HepG2 (cell line): ENCODE measurements around the gene BEST2. TPM values are rescaled to one million over a fixed set of nuclear protein-coding genes. Genes with fewer than 3 reads are reported as not detected.

Experiments used
- ATAD3A ChIP-seq: sonication (generic); formaldehyde crosslinking; IDR thresholded peaks from 2 replicates; pipeline ENCODE4 v1.4.0; 2020; ENCODE audit warnings: missing genetic modification reagents
- HHEX ChIP-seq: IDR thresholded peaks from 2 replicates; pipeline ENCODE4 v1.6.1; 2016; ENCODE audit warnings: control low read depth
- HMG20B ChIP-seq: conservative IDR thresholded peaks from 2 replicates; pipeline ENCODE4 v1.6.1; 2016; ENCODE audit warnings: missing genetic modification reagents, missing compliant biosample characterization
- NR3C1 ChIP-seq: sonication (generic); formaldehyde crosslinking; IDR thresholded peaks from 2 replicates; pipeline ENCODE4 v1.4.0; 2020; ENCODE audit warnings: missing genetic modification reagents
- PHF5A ChIP-seq: IDR thresholded peaks from one replicate; pipeline ENCODE4 v1.6.1; 2018; ENCODE audit warnings: low read depth, missing genetic modification reagents; ENCODE audit not compliant: unreplicated experiment
- RBM22 ChIP-seq: fragments of 200-400 bp; formaldehyde crosslinking; optimal IDR thresholded peaks from 2 replicates; pipeline ENCODE3; 2017; ENCODE audit warnings: mild to moderate bottlenecking, low read length, moderate library complexity
- ZBTB33 ChIP-seq: sonication (generic); formaldehyde crosslinking; IDR thresholded peaks from 2 replicates; pipeline ENCODE4 v1.4.0; 2020; ENCODE audit warnings: missing genetic modification reagents
- ZFY ChIP-seq: sonication (generic); formaldehyde crosslinking; IDR thresholded peaks from 2 replicates; pipeline ENCODE4 v1.4.0; 2020; ENCODE audit warnings: missing genetic modification reagents
- ZNF121 ChIP-seq: sonication (generic); formaldehyde crosslinking; IDR thresholded peaks from 2 replicates; pipeline ENCODE4 v1.5.0; 2020; ENCODE audit warnings: mild to moderate bottlenecking, missing genetic modification reagents
- ZNF143 ChIP-seq: sonication (generic); formaldehyde crosslinking; IDR thresholded peaks from 2 replicates; pipeline ENCODE4 v1.4.0; 2020; ENCODE audit warnings: missing genetic modification reagents
- ZNF235 ChIP-seq: sonication (generic); formaldehyde crosslinking; IDR thresholded peaks from 2 replicates; pipeline ENCODE4 v1.8.1; 2023; ENCODE audit warnings: mild to moderate bottlenecking, missing genetic modification reagents, borderline replicate concordance
- ZNF362 ChIP-seq: sonication (generic); formaldehyde crosslinking; IDR thresholded peaks from 2 replicates; pipeline ENCODE4 v1.4.0; 2020; ENCODE audit warnings: missing genetic modification reagents, mild to moderate bottlenecking, borderline replicate concordance
- ZNF652 ChIP-seq: IDR thresholded peaks from 2 replicates; pipeline ENCODE4 v1.6.1; 2016; ENCODE audit warnings: low read depth, borderline replicate concordance
- polyA plus RNA-seq, 8 experiments: library from polyadenylated mRNA; depleted of rRNA in 3 of 8; stranded (reverse) in 7 of 8; unstranded in 1 of 8; fragments of >200 nt; fragmentation: Illumina TruSeq in 4 of 8; extraction: Trizol in 4 of 8; gene quantifications; 2 replicates each; pipeline versions ENCODE4 v1.2.1 to v1.2.3, GENCODE V29; 2011 to 2016; ENCODE audit warnings: low read depth in 4 of 8, missing spikeins in 1 of 8, mixed read lengths in 1 of 8; ENCODE audit not compliant: insufficient read depth in 1 of 8
- total RNA-seq, 5 experiments: library from RNA; depleted of rRNA; stranded (reverse); fragments of >200 nt; fragmentation: Illumina TruSeq; extraction: Trizol; gene quantifications; 2 replicates each; pipeline ENCODE4 v1.2.3, GENCODE V29; 2016; ENCODE audit warnings: low read depth in 1 of 5
- TF ChIP-seq, protein P1 (sequence below): sonication (generic); formaldehyde crosslinking; IDR thresholded peaks from 2 replicates; pipeline ENCODE4 v1.4.0; 2020; ENCODE audit warnings: mild to moderate bottlenecking, missing genetic modification reagents
- TF ChIP-seq, protein P2 (sequence below), 2 experiments: sonication (generic) in 1 of 2; formaldehyde crosslinking in 1 of 2; IDR thresholded peaks; 2 replicates each; pipeline versions ENCODE4 v1.4.0 to v1.6.1; 2016 to 2020; ENCODE audit warnings: borderline replicate concordance in 1 of 2, low read depth in 1 of 2, mild to moderate bottlenecking in 1 of 2, missing genetic modification reagents in 1 of 2
- TF ChIP-seq, protein P3 (sequence below): sonication (generic); formaldehyde crosslinking; IDR thresholded peaks from 2 replicates; pipeline ENCODE4 v1.4.0; 2020; ENCODE audit warnings: low read depth, mild to moderate bottlenecking, missing genetic modification reagents
- TF ChIP-seq, protein P4 (sequence below): sonication (generic); formaldehyde crosslinking; conservative IDR thresholded peaks from 2 replicates; pipeline ENCODE4 v1.4.0; 2020; ENCODE audit warnings: missing genetic modification reagents

BEST2 gene
- total and polyA plus RNA-seq, 2 of the 13 experiments (the other 11 are each of a cell fraction or from before 2014, with no cell fraction given) = not detected

- TF ChIP-seq NR3C1 (CRISPR knock-in tag) (no peak), ZNF143 (CRISPR knock-in tag) (no peak), ZNF652 (no peak), ZNF235 (CRISPR knock-in tag) (no peak), HMG20B (CRISPR knock-in tag) (no peak), ZNF121 (CRISPR knock-in tag) (no peak), PHF5A (CRISPR knock-in tag) (no peak), ZNF362 (CRISPR knock-in tag) (no peak), HHEX (CRISPR knock-in tag) (no peak), ATAD3A (CRISPR knock-in tag) (no peak), ZFY (peak; percentile 26; the same call in 1 of the 2 replicates), ZBTB33 (0 out of 2 replicates have a peak, but pooled peaks have one; percentile 40), RBM22 (no peak)
- TF ChIP-seq, protein P1, sequence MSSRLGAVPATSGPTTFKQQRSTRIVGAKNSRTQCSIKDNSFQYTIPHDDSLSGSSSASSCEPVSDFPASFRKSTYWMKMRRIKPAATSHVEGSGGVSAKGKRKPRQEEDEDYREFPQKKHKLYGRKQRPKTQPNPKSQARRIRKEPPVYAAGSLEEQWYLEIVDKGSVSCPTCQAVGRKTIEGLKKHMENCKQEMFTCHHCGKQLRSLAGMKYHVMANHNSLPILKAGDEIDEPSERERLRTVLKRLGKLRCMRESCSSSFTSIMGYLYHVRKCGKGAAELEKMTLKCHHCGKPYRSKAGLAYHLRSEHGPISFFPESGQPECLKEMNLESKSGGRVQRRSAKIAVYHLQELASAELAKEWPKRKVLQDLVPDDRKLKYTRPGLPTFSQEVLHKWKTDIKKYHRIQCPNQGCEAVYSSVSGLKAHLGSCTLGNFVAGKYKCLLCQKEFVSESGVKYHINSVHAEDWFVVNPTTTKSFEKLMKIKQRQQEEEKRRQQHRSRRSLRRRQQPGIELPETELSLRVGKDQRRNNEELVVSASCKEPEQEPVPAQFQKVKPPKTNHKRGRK (CRISPR knock-in tag) = no peak
- TF ChIP-seq, protein P2, sequence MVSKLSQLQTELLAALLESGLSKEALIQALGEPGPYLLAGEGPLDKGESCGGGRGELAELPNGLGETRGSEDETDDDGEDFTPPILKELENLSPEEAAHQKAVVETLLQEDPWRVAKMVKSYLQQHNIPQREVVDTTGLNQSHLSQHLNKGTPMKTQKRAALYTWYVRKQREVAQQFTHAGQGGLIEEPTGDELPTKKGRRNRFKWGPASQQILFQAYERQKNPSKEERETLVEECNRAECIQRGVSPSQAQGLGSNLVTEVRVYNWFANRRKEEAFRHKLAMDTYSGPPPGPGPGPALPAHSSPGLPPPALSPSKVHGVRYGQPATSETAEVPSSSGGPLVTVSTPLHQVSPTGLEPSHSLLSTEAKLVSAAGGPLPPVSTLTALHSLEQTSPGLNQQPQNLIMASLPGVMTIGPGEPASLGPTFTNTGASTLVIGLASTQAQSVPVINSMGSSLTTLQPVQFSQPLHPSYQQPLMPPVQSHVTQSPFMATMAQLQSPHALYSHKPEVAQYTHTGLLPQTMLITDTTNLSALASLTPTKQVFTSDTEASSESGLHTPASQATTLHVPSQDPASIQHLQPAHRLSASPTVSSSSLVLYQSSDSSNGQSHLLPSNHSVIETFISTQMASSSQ (IDR thresholded peaks at IDR 0.05; ENCODE audit: low read depth) = no peak
- TF ChIP-seq, protein P2 (CRISPR knock-in tag; IDR thresholded peaks at IDR 0.05; ENCODE audit: borderline replicate concordance) = peak; percentile 49; the same call in 1 of the 2 replicates
- TF ChIP-seq, protein P3, sequence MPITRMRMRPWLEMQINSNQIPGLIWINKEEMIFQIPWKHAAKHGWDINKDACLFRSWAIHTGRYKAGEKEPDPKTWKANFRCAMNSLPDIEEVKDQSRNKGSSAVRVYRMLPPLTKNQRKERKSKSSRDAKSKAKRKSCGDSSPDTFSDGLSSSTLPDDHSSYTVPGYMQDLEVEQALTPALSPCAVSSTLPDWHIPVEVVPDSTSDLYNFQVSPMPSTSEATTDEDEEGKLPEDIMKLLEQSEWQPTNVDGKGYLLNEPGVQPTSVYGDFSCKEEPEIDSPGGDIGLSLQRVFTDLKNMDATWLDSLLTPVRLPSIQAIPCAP (CRISPR knock-in tag) = no peak
- TF ChIP-seq, protein P4, sequence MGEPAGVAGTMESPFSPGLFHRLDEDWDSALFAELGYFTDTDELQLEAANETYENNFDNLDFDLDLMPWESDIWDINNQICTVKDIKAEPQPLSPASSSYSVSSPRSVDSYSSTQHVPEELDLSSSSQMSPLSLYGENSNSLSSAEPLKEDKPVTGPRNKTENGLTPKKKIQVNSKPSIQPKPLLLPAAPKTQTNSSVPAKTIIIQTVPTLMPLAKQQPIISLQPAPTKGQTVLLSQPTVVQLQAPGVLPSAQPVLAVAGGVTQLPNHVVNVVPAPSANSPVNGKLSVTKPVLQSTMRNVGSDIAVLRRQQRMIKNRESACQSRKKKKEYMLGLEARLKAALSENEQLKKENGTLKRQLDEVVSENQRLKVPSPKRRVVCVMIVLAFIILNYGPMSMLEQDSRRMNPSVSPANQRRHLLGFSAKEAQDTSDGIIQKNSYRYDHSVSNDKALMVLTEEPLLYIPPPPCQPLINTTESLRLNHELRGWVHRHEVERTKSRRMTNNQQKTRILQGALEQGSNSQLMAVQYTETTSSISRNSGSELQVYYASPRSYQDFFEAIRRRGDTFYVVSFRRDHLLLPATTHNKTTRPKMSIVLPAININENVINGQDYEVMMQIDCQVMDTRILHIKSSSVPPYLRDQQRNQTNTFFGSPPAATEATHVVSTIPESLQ = 0 out of 2 replicates have a peak, but pooled peaks have one; percentile 46
Observed at GRCh38 chr19:12766051-12766521, 14.5 kb downstream of the BEST2 start (continued).
